ENCODE measurements around the gene TWIST2.

Gene TWIST2

DNA sequence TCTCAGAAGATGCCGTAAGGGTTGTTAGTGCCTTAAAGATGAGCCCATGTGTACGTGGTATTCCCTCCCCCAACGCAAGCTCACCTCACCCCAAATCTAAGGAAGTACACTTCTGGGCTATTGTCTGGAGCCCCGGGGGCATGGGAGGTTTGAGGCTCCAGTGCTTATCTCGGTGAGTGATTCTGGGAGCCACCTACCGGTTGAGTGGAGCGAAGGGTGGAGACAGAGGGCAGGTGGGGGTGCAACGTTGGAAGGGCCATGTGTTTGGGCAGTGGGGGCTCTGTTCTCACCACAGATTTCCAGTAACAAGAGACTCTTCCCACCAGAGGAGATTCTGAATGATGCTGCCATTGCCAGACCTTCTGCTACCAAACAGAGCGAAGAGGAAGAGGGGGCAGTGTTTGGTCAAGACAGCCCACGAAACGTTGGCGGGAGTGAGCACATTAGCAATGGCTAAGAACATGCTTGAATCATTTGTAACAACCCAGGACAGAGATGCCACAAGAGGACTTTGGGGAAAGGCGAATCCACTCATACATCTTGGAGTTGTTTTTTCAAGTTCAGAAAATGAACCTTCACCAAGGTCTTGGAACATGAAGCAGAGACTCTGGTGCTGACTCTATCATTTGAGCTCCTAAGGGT is 38.7 kb downstream of the TWIST2 start:
- no peak overlapping the region for H3K4me3 ChIP-seq (ENCODE audit: low read depth, low read length)
- TF ChIP-seq, protein P1, sequence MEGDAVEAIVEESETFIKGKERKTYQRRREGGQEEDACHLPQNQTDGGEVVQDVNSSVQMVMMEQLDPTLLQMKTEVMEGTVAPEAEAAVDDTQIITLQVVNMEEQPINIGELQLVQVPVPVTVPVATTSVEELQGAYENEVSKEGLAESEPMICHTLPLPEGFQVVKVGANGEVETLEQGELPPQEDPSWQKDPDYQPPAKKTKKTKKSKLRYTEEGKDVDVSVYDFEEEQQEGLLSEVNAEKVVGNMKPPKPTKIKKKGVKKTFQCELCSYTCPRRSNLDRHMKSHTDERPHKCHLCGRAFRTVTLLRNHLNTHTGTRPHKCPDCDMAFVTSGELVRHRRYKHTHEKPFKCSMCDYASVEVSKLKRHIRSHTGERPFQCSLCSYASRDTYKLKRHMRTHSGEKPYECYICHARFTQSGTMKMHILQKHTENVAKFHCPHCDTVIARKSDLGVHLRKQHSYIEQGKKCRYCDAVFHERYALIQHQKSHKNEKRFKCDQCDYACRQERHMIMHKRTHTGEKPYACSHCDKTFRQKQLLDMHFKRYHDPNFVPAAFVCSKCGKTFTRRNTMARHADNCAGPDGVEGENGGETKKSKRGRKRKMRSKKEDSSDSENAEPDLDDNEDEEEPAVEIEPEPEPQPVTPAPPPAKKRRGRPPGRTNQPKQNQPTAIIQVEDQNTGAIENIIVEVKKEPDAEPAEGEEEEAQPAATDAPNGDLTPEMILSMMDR (IDR thresholded peaks at IDR 0.05; ENCODE audit: insufficient read depth, low read depth, low read length, missing control alignments), result no peak
- no peak for DNase-seq (ENCODE audit: low read depth)

DNA sequence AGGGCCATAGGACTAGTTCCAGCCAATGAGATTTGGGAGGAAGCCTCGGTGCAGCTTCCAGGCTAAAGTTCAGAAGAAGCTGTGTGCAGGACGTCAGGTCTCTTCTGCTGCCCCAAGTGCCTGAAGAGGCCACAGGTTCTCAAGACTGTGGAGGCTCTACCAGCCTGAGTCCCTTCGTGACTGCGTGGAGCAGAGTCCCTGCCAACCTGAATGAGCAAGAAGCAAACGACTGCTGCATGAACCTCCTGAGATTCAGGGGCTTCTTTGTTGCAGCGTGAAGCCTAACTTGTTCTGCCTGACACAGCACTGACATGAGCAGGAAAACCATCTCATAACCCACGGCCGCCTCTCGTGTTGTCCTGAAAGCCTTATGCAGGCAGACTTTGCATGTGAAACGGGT is 39.7 kb downstream of the TWIST2 start:
- DNase-seq (ENCODE audit: low read depth), result no peak
- TF ChIP-seq, protein P1 (IDR thresholded peaks at IDR 0.05; ENCODE audit: insufficient read depth, low read depth, low read length, missing control alignments), result no peak
- H3K4me3 ChIP-seq (ENCODE audit: low read depth, low read length), result no peak overlapping the region

DNA sequence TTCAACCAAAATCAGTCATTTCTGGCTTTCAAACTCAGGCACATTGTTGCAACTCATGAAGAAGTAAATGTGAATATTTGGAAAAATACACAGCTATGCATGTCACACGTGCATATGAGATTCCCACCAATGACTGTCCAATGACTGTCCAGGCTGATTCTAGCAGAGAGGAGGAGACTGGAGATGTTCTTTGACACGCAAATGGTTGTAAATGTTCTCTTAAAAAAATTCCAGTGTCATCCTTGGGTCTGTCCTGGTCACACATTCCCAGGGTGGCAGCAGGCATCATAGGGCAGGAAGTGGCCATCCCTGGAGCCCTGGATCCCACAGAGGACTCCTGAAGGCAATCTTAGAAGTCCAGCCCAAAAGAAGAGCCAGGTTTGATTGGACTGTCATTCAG is 40.9 kb downstream of the TWIST2 start:
- H3K4me3 ChIP-seq (ENCODE audit: low read depth, low read length), result no peak overlapping the region
- TF ChIP-seq, protein P1 (IDR thresholded peaks at IDR 0.05; ENCODE audit: insufficient read depth, low read depth, low read length, missing control alignments), result no peak
- no peak for DNase-seq (ENCODE audit: low read depth)

DNA sequence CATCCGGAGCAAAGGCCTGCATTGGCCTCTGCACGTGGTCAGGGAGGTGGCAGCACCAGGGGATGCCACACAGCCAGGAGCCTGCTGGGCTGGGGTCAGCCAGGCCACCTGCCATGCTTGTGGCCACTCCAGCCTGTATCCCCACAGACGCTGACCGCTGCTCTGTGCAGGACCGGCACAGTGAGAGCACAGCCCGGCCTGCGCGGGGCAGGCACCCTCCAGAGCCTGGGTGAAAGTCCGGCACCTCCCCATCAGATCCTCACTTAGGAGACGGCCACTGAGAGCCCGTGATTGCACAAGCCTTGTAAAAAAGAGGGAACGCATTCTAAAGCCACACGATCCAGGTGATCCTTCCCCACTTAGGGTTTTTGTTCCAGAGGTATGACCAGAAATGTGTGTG is 42.2 kb downstream of the TWIST2 start:
- H3K4me3 ChIP-seq (ENCODE audit: low read depth, low read length), result no peak overlapping the region

DNA sequence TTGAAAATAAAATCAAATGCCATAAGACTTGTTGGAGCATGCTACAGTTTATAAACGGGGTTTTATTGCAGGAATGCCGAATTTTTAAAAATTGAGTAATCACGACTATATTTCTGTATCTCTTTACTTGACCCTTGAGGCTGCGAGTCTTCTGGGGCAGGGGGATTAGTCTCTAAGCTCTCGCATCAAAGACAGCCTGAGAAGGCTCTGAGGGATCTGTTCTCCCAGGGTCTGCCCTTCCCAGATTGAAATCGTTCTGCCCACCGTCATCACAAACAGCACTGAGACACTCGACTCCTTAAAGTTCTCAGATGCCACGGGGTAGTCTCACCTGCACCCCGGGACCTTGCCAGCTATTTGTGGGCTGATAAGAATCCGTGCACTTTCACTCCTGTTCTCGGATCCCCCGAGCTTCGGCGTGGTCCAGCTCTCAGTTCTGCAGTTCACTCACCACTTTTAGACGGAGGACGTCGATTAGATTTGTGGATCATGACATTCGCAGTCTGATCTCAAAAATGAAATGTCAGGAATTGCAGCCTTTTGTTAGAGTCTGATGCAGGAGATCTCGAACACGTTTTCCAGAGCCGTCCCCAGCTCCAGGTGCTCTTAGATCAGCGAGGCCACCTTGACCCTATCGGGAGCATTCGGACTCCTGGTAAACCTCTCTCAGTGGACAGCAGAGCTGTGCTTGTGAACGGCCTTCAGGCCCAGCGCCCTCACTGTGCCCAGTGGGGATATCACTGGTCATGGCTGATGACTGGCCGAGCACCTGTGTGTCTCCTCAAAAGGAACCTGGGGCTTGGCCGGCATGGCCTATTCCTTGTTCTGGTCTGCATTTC is 43.0 kb downstream of the TWIST2 start:
- TF ChIP-seq, protein P1 (IDR thresholded peaks at IDR 0.05; ENCODE audit: insufficient read depth, low read depth, low read length, missing control alignments), result no peak
- no peak for DNase-seq (ENCODE audit: low read depth)
- no peak overlapping the region for H3K4me3 ChIP-seq (ENCODE audit: low read depth, low read length)

More for the DNA sequence above, 42.2 kb downstream of the TWIST2 start:
- TF ChIP-seq, protein P1 (IDR thresholded peaks at IDR 0.05; ENCODE audit: insufficient read depth, low read depth, low read length, missing control alignments), result no peak
- DNase-seq (ENCODE audit: low read depth), result no peak

DNA sequence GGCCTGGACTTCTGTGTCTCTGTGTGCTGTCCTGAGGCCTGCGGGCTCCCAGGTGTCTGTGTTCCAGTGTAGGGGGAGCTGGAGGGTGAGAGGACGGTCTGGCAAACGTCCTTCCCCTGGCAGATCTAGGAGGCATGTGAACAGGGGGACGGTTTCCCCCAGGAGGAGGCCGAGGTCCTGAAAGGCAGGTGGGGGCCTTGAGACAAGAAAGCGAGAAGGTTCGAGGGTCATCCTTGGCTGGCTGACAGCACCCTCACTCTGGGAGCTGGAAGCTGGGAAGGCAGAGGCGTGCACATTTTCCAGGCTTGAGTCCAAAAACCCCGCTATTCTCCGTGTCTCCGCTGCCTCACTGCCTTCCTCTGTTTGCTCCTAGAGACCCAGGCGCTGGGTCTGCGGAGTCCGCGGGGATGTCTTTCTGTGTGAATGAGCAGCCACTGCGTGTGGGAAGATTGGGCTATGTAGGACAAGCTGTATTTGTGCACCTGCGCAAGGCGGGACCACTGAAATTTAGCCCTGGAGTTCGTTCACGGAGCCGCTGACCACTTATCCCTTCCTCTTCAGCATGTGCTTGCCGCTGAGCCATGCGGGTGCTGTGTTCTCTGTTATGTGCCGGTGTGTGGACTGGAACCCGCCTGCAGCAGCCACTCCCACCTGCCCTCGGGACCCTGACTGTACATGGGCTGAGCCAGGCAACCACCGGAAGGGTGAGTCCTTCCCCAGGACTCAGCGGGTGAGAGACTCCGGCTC is 43.7 kb downstream of the TWIST2 start:
- TF ChIP-seq, protein P1 (IDR thresholded peaks at IDR 0.05; ENCODE audit: insufficient read depth, low read depth, low read length, missing control alignments), result no peak
- DNase-seq (ENCODE audit: low read depth), result no peak
- no peak overlapping the region for H3K4me3 ChIP-seq (ENCODE audit: low read depth, low read length)

Measured in GM12865 (cell line).